ENCODE data around the gene TUBB2A.
"Not testable (repeated sequence)": the region's sequence is repeated elsewhere in the genome, so short reads cannot be mapped to it uniquely, and the experiment has no call there.

The TUBB2A gene

GRCh38 chr6:3152689-3153088, 4.7 kb downstream of the TUBB2A start:
- DNase-seq, result no peak

GRCh38 chr6:3151691-3152090, 5.7 kb downstream of the TUBB2A start:
- peak; percentile 63 for DNase-seq

GRCh38 chr6:3147914-3148757, 9.2 kb downstream of the TUBB2A start:
- no peak for DNase-seq

GRCh38 chr6:3144571-3144970, 12.8 kb downstream of the TUBB2A start:
- no peak for DNase-seq

GRCh38 chr6:3143158-3143557, 14.2 kb downstream of the TUBB2A start:
- no peak for DNase-seq

GRCh38 chr6:3142536-3142935, 14.8 kb downstream of the TUBB2A start:
- no peak for DNase-seq

- DNase-seq, result no peak
Observed at GRCh38 chr6:3140201-3140600, 17.1 kb downstream of the TUBB2A start.

- DNase-seq, result peak; percentile 57
Observed at GRCh38 chr6:3139090-3139903, 18.0 kb downstream of the TUBB2A start.

GRCh38 chr6:3138341-3138740, 19.0 kb downstream of the TUBB2A start:
- no peak for DNase-seq

GRCh38 chr6:3137873-3138272, 19.5 kb downstream of the TUBB2A start:
- DNase-seq, result not testable (repeated sequence)

GRCh38 chr6:3137057-3137777, 20.1 kb downstream of the TUBB2A start:
- DNase-seq, result no peak

GRCh38 chr6:3136292-3137011, 20.9 kb downstream of the TUBB2A start:
- no peak for DNase-seq

- no peak for DNase-seq
Observed at GRCh38 chr6:3135668-3136291, 21.6 kb downstream of the TUBB2A start.

GRCh38 chr6:3133515-3133914, 23.8 kb downstream of the TUBB2A start:
- no peak for DNase-seq

- DNase-seq, result no peak
Observed at GRCh38 chr6:3131695-3132094, 25.6 kb downstream of the TUBB2A start.

GRCh38 chr6:3128356-3129108, 28.8 kb downstream of the TUBB2A start:
- DNase-seq, result no peak

GRCh38 chr6:3125815-3126214, 31.5 kb downstream of the TUBB2A start:
- DNase-seq, result no peak

GRCh38 chr6:3124667-3125066, 32.7 kb downstream of the TUBB2A start:
- no peak for DNase-seq

GRCh38 chr6:3122823-3123182, 34.5 kb downstream of the TUBB2A start:
- DNase-seq, result no peak

GRCh38 chr6:3120765-3121089, 36.6 kb downstream of the TUBB2A start:
- DNase-seq, result no peak

GRCh38 chr6:3119040-3119723, 38.2 kb downstream of the TUBB2A start:
- DNase-seq, result no peak
